Epithelial cell of alveolus of lung (primary cell): Measurements from ENCODE around the gene NARF. TPM values are rescaled to one million over a fixed set of nuclear protein-coding genes. Genes with fewer than 3 reads are reported as not detected.

ENCODE experiments used
- total RNA-seq: library from RNA; depleted of rRNA; stranded (reverse); fragments of >200 nt; gene quantifications from 2 replicates; pipeline ENCODE4 v1.2.1, GENCODE V29; 2015

Gene NARF
- 50.0 and 90.9 TPM in 2 replicates for total RNA-seq

GRCh38 chr17:82458179-82458884, at the start of gene NARF:
Gene NARF, plus strand, starts transcription at chr17:82458741. Its CDS starts 63 bp downstream, at chr17:82458804.

GRCh38 chr17:82418001-82418986, 40.2 kb upstream of the NARF start, which contains the start of the genes HEXD and OGFOD3:
Gene HEXD, plus strand, starts transcription at chr17:82418347. Its CDS starts 1,453 bp downstream, at chr17:82419800.
Gene OGFOD3, minus strand, starts transcription at chr17:82418586. Its CDS starts 101 bp downstream, at chr17:82418485.

GRCh38 chr17:82450357-82451106, 8.0 kb upstream of the NARF start, which contains the start of gene CYBC1:
Gene CYBC1, minus strand, starts transcription at chr17:82450752. Its CDS starts 1,498 bp downstream, at chr17:82449254.

GRCh38 chr17:82518826-82519810, 60.6 kb downstream of the NARF start, which contains the start of gene FOXK2:
Gene FOXK2, plus strand, starts transcription at chr17:82519732. Its CDS starts 157 bp downstream, at chr17:82519889.

Other genes starting within 250 kb of the NARF start
- gene CCDC57, start 245.9 kb upstream of the NARF start, total RNA-seq: 6.9 and 16.5 TPM in 2 replicates
- gene SLC16A3, start 229.7 kb upstream of the NARF start, total RNA-seq: 224 and 509 TPM in 2 replicates
- 41.8 and 136 TPM in 2 replicates for gene CSNK1D, start 185.0 kb upstream of the NARF start, total RNA-seq
- gene CD7, start 141.1 kb upstream of the NARF start, total RNA-seq: 2.2 and 14.8 TPM in 2 replicates
- 4.9 and 21.3 TPM in 2 replicates for gene SECTM1, start 125.0 kb upstream of the NARF start, total RNA-seq
- not detected in 2 replicates for gene TEX19, start 99.5 kb upstream of the NARF start, total RNA-seq
- gene UTS2R, start 87.0 kb upstream of the NARF start, total RNA-seq: 0.13 and 0.88 TPM in 2 replicates
- 10.6 and 15.3 TPM in 2 replicates for gene HEXD, start 40.4 kb upstream of the NARF start, total RNA-seq
- gene OGFOD3, start 40.2 kb upstream of the NARF start, total RNA-seq: 34.5 and 55.1 TPM in 2 replicates
- 57.3 and 126 TPM in 2 replicates for gene CYBC1, start 8.0 kb upstream of the NARF start, total RNA-seq
- gene FOXK2, start 61.0 kb downstream of the NARF start, total RNA-seq: 27.9 and 30.9 TPM in 2 replicates
- gene WDR45B, start 189.7 kb downstream of the NARF start, total RNA-seq: 72.3 and 77.8 TPM in 2 replicates
- 8.8 and 10.7 TPM in 2 replicates for gene RAB40B, start 240.0 kb downstream of the NARF start, total RNA-seq